ENCODE results near the gene TNNC2.

Gene TNNC2

GRCh38 chr20:45866454-45866853 is 39.3 kb upstream of the TNNC2 start:
- no peak for DNase-seq (ENCODE audit: low spot score)
- no peak for TF ChIP-seq CTCF (IDR thresholded peaks at IDR 0.05; ENCODE audit: extremely low read depth, missing control alignments)

GRCh38 chr20:45863543-45864470 is 36.7 kb upstream of the TNNC2 start:
- no peak for DNase-seq (ENCODE audit: low spot score)
- TF ChIP-seq CTCF (IDR thresholded peaks at IDR 0.05; ENCODE audit: extremely low read depth, missing control alignments): no peak

GRCh38 chr20:45861221-45862075 is 34.3 kb upstream of the TNNC2 start:
- TF ChIP-seq CTCF (IDR thresholded peaks at IDR 0.05; ENCODE audit: extremely low read depth, missing control alignments): no peak
- DNase-seq (ENCODE audit: low spot score): no peak

GRCh38 chr20:45860560-45861220 is 33.6 kb upstream of the TNNC2 start:
- no peak for TF ChIP-seq CTCF (IDR thresholded peaks at IDR 0.05; ENCODE audit: extremely low read depth, missing control alignments)
- no peak for DNase-seq (ENCODE audit: low spot score)

GRCh38 chr20:45859916-45860315 is 32.8 kb upstream of the TNNC2 start:
- TF ChIP-seq CTCF (IDR thresholded peaks at IDR 0.05; ENCODE audit: extremely low read depth, missing control alignments): no peak
- no peak for DNase-seq (ENCODE audit: low spot score)

- peak; percentile 76 for DNase-seq (ENCODE audit: low spot score)
- TF ChIP-seq CTCF (IDR thresholded peaks at IDR 0.05; ENCODE audit: extremely low read depth, missing control alignments): no peak
These were observed 30.7 kb upstream of the TNNC2 start for GRCh38 chr20:45857882-45858216.

Data from GM20000 (cell line).